Effector CD8-positive, alpha-beta T cell (primary cell): ENCODE results near the gene CLRN1.

Experiments
- DNase-seq: peaks from one replicate; lab custom pipeline; 2025; lab: John Stamatoyannopoulos, UW

CLRN1 gene

GRCh38 chr3:150921209-150921608 lies 51.3 kb downstream of the CLRN1 start:
- no peak for DNase-seq

GRCh38 chr3:150920236-150920635 lies 52.3 kb downstream of the CLRN1 start:
- no peak for DNase-seq

DNA sequence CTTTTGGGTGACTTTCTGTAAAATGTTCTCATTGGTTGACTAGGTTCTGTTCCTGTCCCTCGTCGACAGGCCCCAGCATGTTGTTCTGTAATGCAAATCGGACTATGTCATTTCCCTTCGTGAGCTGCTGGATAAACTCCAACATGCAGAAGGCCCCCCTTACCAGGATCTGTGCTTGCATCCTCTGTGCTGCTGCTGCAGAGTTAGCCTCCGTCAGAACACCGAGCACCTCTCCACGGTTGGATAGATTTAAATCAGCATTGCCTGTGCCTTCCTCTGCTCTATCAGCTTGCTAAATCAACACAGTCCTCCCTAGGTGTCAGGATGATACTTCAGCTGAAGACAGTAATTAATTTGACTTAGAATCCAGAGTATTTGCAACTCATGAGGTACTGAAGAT lies 54.6 kb downstream of the CLRN1 start:
- DNase-seq = no peak

GRCh38 chr3:150913133-150913922 lies 59.2 kb downstream of the CLRN1 start:
- no peak for DNase-seq

DNA sequence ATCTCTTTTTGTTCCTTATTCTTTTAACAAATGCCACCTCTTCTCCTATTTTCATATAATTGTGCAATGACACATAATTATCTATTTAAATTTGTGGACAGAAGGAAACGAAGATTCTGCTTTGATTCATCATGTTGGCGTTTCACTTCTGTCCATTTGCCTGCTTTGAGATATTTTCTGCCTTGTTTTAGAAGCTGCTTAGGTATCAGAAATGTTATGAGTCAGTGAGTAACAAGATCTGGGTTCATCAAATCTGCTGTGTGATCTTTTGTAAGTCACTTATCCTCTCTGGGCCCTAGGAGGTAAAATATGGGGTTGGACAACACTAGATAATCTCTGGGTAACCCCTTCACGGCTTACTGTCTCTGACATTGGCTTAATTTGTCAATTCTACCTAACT lies 60.0 kb downstream of the CLRN1 start:
- DNase-seq = no peak

- no peak for DNase-seq
These were observed 60.8 kb downstream of the CLRN1 start for GRCh38 chr3:150911771-150912170.

GRCh38 chr3:150906461-150906860 lies 66.1 kb downstream of the CLRN1 start:
- DNase-seq = no peak

GRCh38 chr3:150905746-150906145 lies 66.8 kb downstream of the CLRN1 start:
- DNase-seq = no peak

DNA sequence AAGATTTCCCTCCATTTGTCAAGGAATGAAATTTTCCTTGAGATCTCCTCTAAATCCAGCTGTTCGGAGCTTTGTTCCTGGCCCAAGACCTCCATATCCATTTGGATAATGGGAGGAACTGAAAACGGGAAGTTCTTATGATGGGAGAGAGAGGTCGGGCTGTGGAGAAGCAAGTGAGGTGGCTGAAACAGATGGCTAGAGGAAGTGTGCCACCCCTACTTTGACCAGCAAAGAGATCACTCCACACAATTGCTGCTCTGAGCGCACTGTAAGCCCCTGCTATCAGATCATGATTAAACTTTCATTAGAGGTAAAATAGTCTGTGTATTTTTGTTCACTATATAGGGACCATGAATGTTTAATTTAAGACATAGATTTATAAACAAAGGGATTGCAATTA lies 67.2 kb downstream of the CLRN1 start, which contains the start of gene MINDY4B:
Gene MINDY4B (minus strand): TSS at position 101 of the 400 bp plus-strand sequence. CDS start 0 bp downstream, at position 101.
- DNase-seq = no peak

DNA sequence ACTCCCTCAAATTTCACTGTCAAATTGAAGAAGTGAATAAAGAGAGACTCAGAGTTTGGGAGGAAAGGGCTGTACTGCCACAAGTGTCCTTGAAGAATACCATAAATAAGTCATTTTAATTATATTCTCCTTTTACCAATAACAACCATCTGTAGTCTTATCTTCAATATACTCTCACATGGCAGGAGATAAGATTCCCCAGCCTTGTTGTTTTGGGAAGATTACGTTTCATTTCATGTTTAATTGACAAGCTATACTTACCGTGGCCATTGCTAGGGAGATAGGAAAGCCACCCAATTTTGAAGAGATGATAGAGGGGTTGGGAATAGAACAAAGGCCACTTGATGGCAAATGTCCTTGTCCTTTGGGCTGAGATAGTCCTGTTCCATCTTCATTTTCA lies 69.5 kb downstream of the CLRN1 start:
- no peak for DNase-seq

GRCh38 chr3:150901793-150902192 lies 70.7 kb downstream of the CLRN1 start:
- no peak for DNase-seq

- DNase-seq = no peak
These were observed 73.4 kb downstream of the CLRN1 start for GRCh38 chr3:150899141-150899540.

DNA sequence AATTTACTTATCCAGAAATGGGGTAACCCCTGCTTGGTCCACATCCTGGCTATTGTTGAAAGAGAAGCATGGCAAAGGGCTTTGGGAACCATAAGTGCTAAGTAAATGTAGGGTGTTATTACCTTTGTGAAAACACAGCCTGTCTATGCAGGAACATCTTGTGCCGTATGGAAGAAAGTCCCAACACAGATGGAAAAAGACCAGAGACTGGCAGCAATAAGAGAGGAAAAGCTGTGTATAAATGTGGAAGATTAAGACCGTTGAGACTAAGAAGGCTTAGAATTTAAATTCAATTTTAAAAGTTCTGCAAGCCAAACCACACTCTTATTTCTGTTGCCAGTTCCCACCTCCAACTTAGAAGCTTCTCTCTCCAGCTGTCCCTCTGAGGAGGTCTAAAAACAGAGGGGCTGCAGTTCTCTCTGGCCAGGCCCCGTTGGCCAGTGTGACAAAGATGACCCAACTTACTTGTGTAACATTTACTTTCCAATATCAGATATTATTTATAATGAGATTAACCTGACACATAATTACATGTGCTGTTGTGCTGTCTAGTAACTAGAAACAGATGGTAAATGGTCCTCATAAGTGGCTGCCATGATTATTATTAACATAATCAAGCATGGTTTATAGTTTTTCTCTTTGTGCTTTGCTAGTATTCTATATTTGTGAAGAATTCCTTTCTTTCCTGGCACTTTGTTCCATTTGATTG lies 74.3 kb downstream of the CLRN1 start:
- DNase-seq = no peak

GRCh38 chr3:150897592-150897991 lies 74.9 kb downstream of the CLRN1 start:
- DNase-seq = no peak

- DNase-seq = no peak
These were observed 81.7 kb downstream of the CLRN1 start for GRCh38 chr3:150890831-150891230.

- no peak for DNase-seq
These were observed 82.2 kb downstream of the CLRN1 start for GRCh38 chr3:150890295-150890694.

DNA sequence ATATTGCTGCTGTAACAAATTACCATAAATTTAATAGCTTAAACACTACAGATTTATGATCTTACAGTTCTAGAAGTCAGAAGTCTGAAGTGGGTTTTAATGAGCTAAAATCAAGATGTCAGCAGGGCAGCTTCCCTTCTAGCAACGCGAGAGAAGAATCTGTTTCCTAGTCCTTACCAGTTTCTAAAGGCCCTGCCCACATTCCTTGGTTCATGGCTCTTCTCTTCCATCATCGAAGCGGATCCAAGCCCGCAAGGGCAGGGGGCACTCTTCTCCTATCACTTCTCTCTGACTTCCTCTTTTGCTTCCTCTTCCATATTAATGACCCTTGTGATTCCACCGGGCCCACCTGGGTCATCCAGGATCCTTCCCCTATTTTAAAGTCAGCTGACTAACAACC lies 83.4 kb downstream of the CLRN1 start:
- DNase-seq = no peak

DNA sequence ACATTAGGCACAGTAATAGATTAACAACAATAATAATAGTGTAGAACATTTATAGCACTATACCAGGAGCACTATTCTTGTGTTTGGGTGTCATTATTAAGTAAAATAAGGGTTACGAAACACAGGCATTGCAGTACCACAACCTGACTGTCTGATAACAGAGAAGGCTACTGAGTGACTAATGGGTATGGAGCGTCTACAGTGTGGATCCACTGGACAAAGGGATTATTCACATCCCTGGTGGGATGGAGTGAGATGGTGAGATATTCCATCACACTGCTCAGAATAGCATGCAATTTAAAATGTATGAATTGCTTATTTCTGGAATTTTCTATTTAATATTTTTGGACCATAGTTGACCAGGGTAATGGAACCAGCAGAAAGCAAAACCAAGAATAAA lies 85.5 kb downstream of the CLRN1 start:
- no peak for DNase-seq

GRCh38 chr3:150885535-150885934 lies 87.0 kb downstream of the CLRN1 start:
- DNase-seq = no peak

- DNase-seq = no peak
These were observed 93.4 kb downstream of the CLRN1 start for GRCh38 chr3:150878996-150879575.

GRCh38 chr3:150878290-150878689 lies 94.2 kb downstream of the CLRN1 start:
- no peak for DNase-seq

GRCh38 chr3:150877303-150877702 lies 95.2 kb downstream of the CLRN1 start:
- no peak for DNase-seq
